CD14-positive monocyte (primary cell): Measurements from ENCODE around the gene RIMS3. TPM values are rescaled to one million over a fixed set of nuclear protein-coding genes. Genes with fewer than 3 reads are reported as not detected.

Experiments used
- DNase-seq, 3 donors: peaks; one replicate each; pipeline ENCODE4 v3.0.0-alpha.2; 2011 to 2022
- H2AFZ ChIP-seq: 2 replicates; pipeline ENCODE4 v1.6.0; 2012; ENCODE audit warnings: mild to moderate bottlenecking, low read depth, low read length, inconsistent platforms; ENCODE audit not compliant: insufficient read depth, poor library complexity, severe bottlenecking
- H3K27ac ChIP-seq, 2 donors: 1 replicate in 1 of 2; 2 replicates in 1 of 2; pipeline ENCODE4 v1.5.1; 2012 to 2013; ENCODE audit warnings: low read length in 2 of 2, control low read depth in 1 of 2, inconsistent platforms in 1 of 2, low read depth in 1 of 2, mild to moderate bottlenecking in 1 of 2
- H3K27me3 ChIP-seq, 2 donors: one replicate each; pipeline versions ENCODE4 v1.6.0 to v1.6.1; 2011 to 2013; ENCODE audit warnings: low read length in 2 of 2; ENCODE audit not compliant: control insufficient read depth in 2 of 2, insufficient read depth in 2 of 2
- H3K36me3 ChIP-seq, 2 donors: replicated peaks in 1 of 2; 1 replicate in 1 of 2; 2 replicates in 1 of 2; pipeline versions ENCODE4 v1.5.1 to v1.6.1; 2012 to 2013; ENCODE audit warnings: low read length in 2 of 2, control low read depth in 1 of 2, inconsistent platforms in 1 of 2, mild to moderate bottlenecking in 1 of 2; ENCODE audit not compliant: insufficient read depth in 2 of 2, control insufficient read depth in 1 of 2
- H3K4me1 ChIP-seq, 2 donors: 1 replicate in 1 of 2; 2 replicates in 1 of 2; pipeline versions ENCODE4 v1.5.1 to v1.6.1; 2012 to 2013; ENCODE audit warnings: low read length in 2 of 2, control low read depth in 1 of 2, inconsistent platforms in 1 of 2, mild to moderate bottlenecking in 1 of 2, moderate library complexity in 1 of 2; ENCODE audit not compliant: insufficient read depth in 2 of 2, control insufficient read depth in 1 of 2
- H3K4me2 ChIP-seq: replicated peaks from 2 replicates; pipeline ENCODE3; 2012; ENCODE audit warnings: low read length, moderate library complexity, mild to moderate bottlenecking; ENCODE audit not compliant: poor library complexity, severe bottlenecking; ENCODE audit errors: extremely low read depth
- H3K4me3 ChIP-seq, 3 experiments: fragments of 200-600 bp in 1 of 3; sonication (generic) in 1 of 3; replicated peaks in 1 of 3; 1 replicate in 2 of 3; 2 replicates in 1 of 3; pipeline ENCODE4 v1.5.1; 2011 to 2013; ENCODE audit warnings: low read length in 3 of 3, mild to moderate bottlenecking in 3 of 3, control low read depth in 2 of 3, low read depth in 2 of 3, inconsistent platforms in 1 of 3, moderate library complexity in 1 of 3
- H3K79me2 ChIP-seq: 2 replicates; pipeline ENCODE4 v1.6.0; 2012; ENCODE audit warnings: mild to moderate bottlenecking, control low read depth, inconsistent platforms, low read length, moderate library complexity; ENCODE audit not compliant: insufficient read depth
- H3K9ac ChIP-seq: 2 replicates; pipeline ENCODE4 v1.6.0; 2017; ENCODE audit warnings: low read length, mild to moderate bottlenecking; ENCODE audit not compliant: insufficient read depth, poor library complexity, severe bottlenecking
- H3K9me3 ChIP-seq, 2 donors: replicated peaks in 1 of 2; 1 replicate in 1 of 2; 2 replicates in 1 of 2; pipeline versions ENCODE4 v1.5.1 to v1.6.1; 2012 to 2013; ENCODE audit warnings: low read length in 2 of 2, control low read depth in 1 of 2; ENCODE audit not compliant: control insufficient read depth in 1 of 2, insufficient read depth in 1 of 2
- H4K20me1 ChIP-seq: 2 replicates; pipeline ENCODE4 v1.6.0; 2012; ENCODE audit warnings: mild to moderate bottlenecking, low read length, control low read depth, moderate library complexity; ENCODE audit not compliant: insufficient read depth
- H3K27ac Mint-ChIP-seq, 7 donors: one replicate each; pipeline ENCODE4 v1.8.0; 2020; ENCODE audit warnings: mild to moderate bottlenecking in 7 of 7, mixed read lengths in 7 of 7, moderate library complexity in 6 of 7, inconsistent platforms in 2 of 7
- H3K27me3 Mint-ChIP-seq, 3 donors: one replicate each; pipeline ENCODE4 v1.8.0; 2021 to 2022; ENCODE audit warnings: low read depth in 3 of 3, mild to moderate bottlenecking in 3 of 3, mixed read lengths in 3 of 3, moderate library complexity in 3 of 3, inconsistent platforms in 1 of 3
- H3K36me3 Mint-ChIP-seq, 2 donors: one replicate each; pipeline ENCODE4 v1.8.0; 2020; ENCODE audit warnings: mixed read lengths in 2 of 2, inconsistent platforms in 1 of 2, mild to moderate bottlenecking in 1 of 2
- H3K4me1 Mint-ChIP-seq: one replicate; pipeline ENCODE4 v1.8.0; 2020; ENCODE audit warnings: mild to moderate bottlenecking, mixed read lengths
- H3K4me3 Mint-ChIP-seq, 2 donors: one replicate each; pipeline ENCODE4 v1.8.0; 2020; ENCODE audit warnings: mild to moderate bottlenecking in 2 of 2, mixed read lengths in 2 of 2, moderate library complexity in 1 of 2
- H3K9me3 Mint-ChIP-seq, 7 donors: one replicate each; pipeline ENCODE4 v1.8.0; 2020 to 2022; ENCODE audit warnings: mixed read lengths in 7 of 7, mild to moderate bottlenecking in 6 of 7, moderate library complexity in 6 of 7, inconsistent platforms in 2 of 7
- CTCF ChIP-seq: fragments of 200-600 bp; IDR thresholded peaks from one replicate; pipeline ENCODE4 v1.8.0; 2022; ENCODE audit warnings: antibody characterized with exemption, mild to moderate bottlenecking
- WGBS: methylation state at CpG from one replicate; pipeline ENCODE4 v1.1.5; 2013; ENCODE audit warnings: missing lambda C conversion rate; ENCODE audit not compliant: insufficient coverage; 5-methylcytosine and 5-hydroxymethylcytosine counted together
- intact Hi-C, 2 donors: fragments of 100-400 bp; cut with micrococcal nuclease; formaldehyde crosslinking; loops; one replicate each; pipeline versions ENCODE4 v1.15.0 to v1.15.1; 2023
- polyA plus RNA-seq, 3 donors: library from polyadenylated mRNA; depleted of rRNA in 1 of 3; unstranded in 2 of 3; stranded (reverse) in 1 of 3; fragments of 300-500 nt in 2 of 3; fragments of >200 nt in 1 of 3; fragmentation: Illumina TruSeq in 2 of 3; gene quantifications; 1 replicate in 2 of 3; 2 replicates in 1 of 3; pipeline ENCODE4 v1.2.3, GENCODE V29; 2012 to 2021

Gene RIMS3
- polyA plus RNA-seq, 3 donors, result 0.15 to 1.0 (median 0.26) TPM

GRCh38 chr1:40595623-40596022 lies 69.9 kb downstream of the RIMS3 start:
- no peaks in the 10 kb centered on the region for H3K9me3 ChIP-seq
- H2AFZ ChIP-seq, result no peak overlapping the region
- 90% methylated on average over 7 of the region's 7 CpGs for WGBS
- TF ChIP-seq CTCF, result no peak
- H3K4me2 ChIP-seq, result no peak overlapping the region
- H3K9me3 Mint-ChIP-seq, result peaks cover 0 to 2% (median 0%) of the 10 kb centered on the region in 7 donors
- peaks cover 41% of the 10 kb centered on the region for H3K4me1 Mint-ChIP-seq
- H3K4me3 Mint-ChIP-seq, result no peak overlapping the region
- H3K27me3 Mint-ChIP-seq, result peaks cover under 1 to 2% (median 1%) of the 10 kb centered on the region in 3 donors
- intact Hi-C loops, result loop anchor here in 1 of 2 donors (10.0 kb wide), 2 partner anchors 79 to 249 kb away; no protein-coding TSS in a partner anchor
- H3K36me3 Mint-ChIP-seq, result no peaks in the 10 kb centered on the region
- no peak for DNase-seq
- no peak overlapping the region for H3K4me3 ChIP-seq
- peaks cover 28 to 41% of the 10 kb centered on the region in 2 donors for H3K4me1 ChIP-seq
- H3K79me2 ChIP-seq, result no peaks in the 10 kb centered on the region
- H3K27me3 ChIP-seq, result no peaks in the 10 kb centered on the region
- no peak overlapping the region for H3K9ac ChIP-seq
- no peak overlapping the region for H3K27ac Mint-ChIP-seq
- H4K20me1 ChIP-seq, result no peaks in the 10 kb centered on the region
- no peak overlapping the region for H3K27ac ChIP-seq
- H3K36me3 ChIP-seq, result no peaks in the 10 kb centered on the region

- Mint-ChIP-seq H3K27me3 (peaks cover 1 to 3% (median 2%) of the 10 kb centered on the region in 3 donors), H3K36me3 (no peaks in the 10 kb centered on the region), H3K4me3 (no peak overlapping the region), H3K9me3 (peaks cover 0 to 2% (median 0%) of the 10 kb centered on the region in 7 donors), H3K27ac (no peak overlapping the region), H3K4me1 (peaks cover 27% of the 10 kb centered on the region)
- Histone ChIP-seq H4K20me1 (no peaks in the 10 kb centered on the region), H3K27me3 (no peaks in the 10 kb centered on the region), H3K9ac (no peak overlapping the region), H3K36me3 (no peaks in the 10 kb centered on the region), H3K4me1 (peaks cover 13 to 26% of the 10 kb centered on the region in 2 donors), H3K9me3 (no peaks in the 10 kb centered on the region), H2AFZ (no peak overlapping the region), H3K79me2 (no peaks in the 10 kb centered on the region), H3K4me3 (no peak overlapping the region), H3K27ac (no peak overlapping the region), H3K4me2 (no peak overlapping the region)
- DNase-seq, result no peak
- 0% methylated on average over 1 of the region's 3 CpGs for WGBS
- no peak for TF ChIP-seq CTCF
- intact Hi-C loops, result loop anchor here in 1 of 2 donors (10.0 kb wide), 2 partner anchors 81 to 251 kb away; no protein-coding TSS in a partner anchor
Observed at GRCh38 chr1:40594187-40594531, 71.3 kb downstream of the RIMS3 start.
